ENCODE data around the gene GABRR2. TPM values are rescaled to one million over a fixed set of nuclear protein-coding genes. Genes with fewer than 3 reads are reported as not detected.
"Not testable (repeated sequence)": the region's sequence is repeated elsewhere in the genome, so short reads cannot be mapped to it uniquely, and the experiment has no call there.

Gene GABRR2
- total RNA-seq, 4 donors from 2014 or later: 0.70 to 6.6 (median 2.1) TPM

DNA sequence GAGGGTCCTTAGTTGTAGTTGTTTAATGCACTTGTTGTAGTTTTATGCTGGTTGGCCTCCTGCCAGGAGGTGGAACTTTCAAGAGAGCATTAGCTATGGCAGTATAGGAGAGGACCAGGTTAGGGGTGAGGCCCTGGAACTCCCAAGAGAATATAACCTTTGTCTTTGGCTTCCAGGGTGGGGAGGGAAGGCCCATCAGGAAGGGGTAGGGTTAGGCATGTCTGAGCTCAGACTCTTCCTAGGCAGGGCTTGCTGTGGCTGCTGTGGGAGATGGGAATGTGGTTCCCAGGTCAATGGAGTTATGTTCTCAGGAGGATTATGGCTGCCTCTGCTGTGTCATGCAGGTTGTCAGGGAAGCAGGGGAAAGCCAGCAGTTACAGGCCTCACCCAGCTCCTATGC is 77.9 kb downstream of the GABRR2 start:
- DNase-seq: no peak
- no peaks in the 10 kb centered on the region for H3K27me3 ChIP-seq
- H3K9me3 ChIP-seq: peaks cover 0 to 5% (median 0%) of the 10 kb centered on the region in 4 donors
- H3K36me3 ChIP-seq: no peaks in the 10 kb centered on the region
- H3K4me1 ChIP-seq: no peaks in the 10 kb centered on the region
- H3K4me3 ChIP-seq: no peak overlapping the region
- H3K27ac ChIP-seq: no peak overlapping the region
- TF ChIP-seq POLR2A (IDR thresholded peaks at IDR 0.05): no peak
- TF ChIP-seq, protein P1, sequence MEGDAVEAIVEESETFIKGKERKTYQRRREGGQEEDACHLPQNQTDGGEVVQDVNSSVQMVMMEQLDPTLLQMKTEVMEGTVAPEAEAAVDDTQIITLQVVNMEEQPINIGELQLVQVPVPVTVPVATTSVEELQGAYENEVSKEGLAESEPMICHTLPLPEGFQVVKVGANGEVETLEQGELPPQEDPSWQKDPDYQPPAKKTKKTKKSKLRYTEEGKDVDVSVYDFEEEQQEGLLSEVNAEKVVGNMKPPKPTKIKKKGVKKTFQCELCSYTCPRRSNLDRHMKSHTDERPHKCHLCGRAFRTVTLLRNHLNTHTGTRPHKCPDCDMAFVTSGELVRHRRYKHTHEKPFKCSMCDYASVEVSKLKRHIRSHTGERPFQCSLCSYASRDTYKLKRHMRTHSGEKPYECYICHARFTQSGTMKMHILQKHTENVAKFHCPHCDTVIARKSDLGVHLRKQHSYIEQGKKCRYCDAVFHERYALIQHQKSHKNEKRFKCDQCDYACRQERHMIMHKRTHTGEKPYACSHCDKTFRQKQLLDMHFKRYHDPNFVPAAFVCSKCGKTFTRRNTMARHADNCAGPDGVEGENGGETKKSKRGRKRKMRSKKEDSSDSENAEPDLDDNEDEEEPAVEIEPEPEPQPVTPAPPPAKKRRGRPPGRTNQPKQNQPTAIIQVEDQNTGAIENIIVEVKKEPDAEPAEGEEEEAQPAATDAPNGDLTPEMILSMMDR (IDR thresholded peaks at IDR 0.05): no peak

GRCh38 chr6:89233605-89234004 is 81.5 kb downstream of the GABRR2 start:
- H3K4me1 ChIP-seq, DNase-seq, H3K27me3 ChIP-seq, H3K9me3 ChIP-seq, H3K36me3 ChIP-seq, H3K27ac ChIP-seq, H3K4me3 ChIP-seq: not testable (repeated sequence)

DNA sequence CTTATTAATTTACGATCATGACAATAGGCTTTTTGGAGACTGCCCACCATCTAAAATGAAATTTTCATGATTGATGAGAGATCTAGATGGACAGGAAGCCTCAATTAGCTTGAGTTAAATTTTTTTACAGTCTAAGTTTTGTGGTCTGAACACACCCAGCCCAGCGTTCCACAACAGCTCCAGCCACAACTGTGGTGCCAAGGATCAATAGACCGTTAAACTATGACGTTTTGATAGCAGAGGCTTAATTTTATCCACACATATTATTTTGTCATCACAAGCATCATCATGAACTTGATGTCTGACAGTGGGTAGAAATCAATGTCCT is 92.4 kb downstream of the GABRR2 start:
- Histone ChIP-seq H3K27me3 (no peaks in the 10 kb centered on the region), H3K4me3 (no peak overlapping the region), H3K36me3 (no peaks in the 10 kb centered on the region), H3K4me1 (no peaks in the 10 kb centered on the region), H3K9me3 (no peaks in the 10 kb centered on the region), H3K27ac (no peak overlapping the region)
- TF ChIP-seq, protein P1 (IDR thresholded peaks at IDR 0.05): no peak
- no peak for TF ChIP-seq POLR2A (IDR thresholded peaks at IDR 0.05)
- DNase-seq: no peak

GRCh38 chr6:89221971-89222711 is 93.0 kb downstream of the GABRR2 start:
- Histone ChIP-seq H3K27me3 (no peaks in the 10 kb centered on the region), H3K27ac (no peak overlapping the region), H3K9me3 (no peaks in the 10 kb centered on the region), H3K36me3 (no peaks in the 10 kb centered on the region), H3K4me3 (no peak overlapping the region), H3K4me1 (no peaks in the 10 kb centered on the region)
- no peak for DNase-seq
- no peak for TF ChIP-seq POLR2A (IDR thresholded peaks at IDR 0.05)
- TF ChIP-seq, protein P1 (IDR thresholded peaks at IDR 0.05): no peak

DNA sequence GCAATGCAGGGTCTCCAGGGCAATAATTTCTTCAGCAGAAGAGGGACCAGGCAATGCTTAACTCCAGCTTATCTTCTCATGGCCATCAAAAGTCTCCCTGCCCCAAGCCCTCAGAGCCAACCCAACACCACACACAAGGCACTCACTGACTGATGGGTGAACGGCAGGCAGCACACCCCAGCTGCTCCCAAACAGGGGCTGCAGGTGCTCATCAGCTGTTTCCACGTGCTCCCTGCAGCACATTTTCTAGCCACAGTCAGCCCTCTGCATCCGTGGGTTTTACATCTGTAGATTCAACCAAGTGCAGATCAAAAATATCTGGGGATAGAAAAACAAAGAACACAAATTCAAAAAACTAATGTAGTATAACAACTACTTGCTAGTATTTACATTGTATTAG is 94.0 kb downstream of the GABRR2 start:
- H3K36me3 ChIP-seq: no peaks in the 10 kb centered on the region
- no peak for DNase-seq
- TF ChIP-seq, protein P1 (IDR thresholded peaks at IDR 0.05): no peak
- no peak for TF ChIP-seq POLR2A (IDR thresholded peaks at IDR 0.05)
- no peak overlapping the region for H3K27ac ChIP-seq
- H3K27me3 ChIP-seq: no peaks in the 10 kb centered on the region
- H3K4me3 ChIP-seq: no peak overlapping the region
- H3K4me1 ChIP-seq: no peaks in the 10 kb centered on the region
- no peaks in the 10 kb centered on the region for H3K9me3 ChIP-seq

DNA sequence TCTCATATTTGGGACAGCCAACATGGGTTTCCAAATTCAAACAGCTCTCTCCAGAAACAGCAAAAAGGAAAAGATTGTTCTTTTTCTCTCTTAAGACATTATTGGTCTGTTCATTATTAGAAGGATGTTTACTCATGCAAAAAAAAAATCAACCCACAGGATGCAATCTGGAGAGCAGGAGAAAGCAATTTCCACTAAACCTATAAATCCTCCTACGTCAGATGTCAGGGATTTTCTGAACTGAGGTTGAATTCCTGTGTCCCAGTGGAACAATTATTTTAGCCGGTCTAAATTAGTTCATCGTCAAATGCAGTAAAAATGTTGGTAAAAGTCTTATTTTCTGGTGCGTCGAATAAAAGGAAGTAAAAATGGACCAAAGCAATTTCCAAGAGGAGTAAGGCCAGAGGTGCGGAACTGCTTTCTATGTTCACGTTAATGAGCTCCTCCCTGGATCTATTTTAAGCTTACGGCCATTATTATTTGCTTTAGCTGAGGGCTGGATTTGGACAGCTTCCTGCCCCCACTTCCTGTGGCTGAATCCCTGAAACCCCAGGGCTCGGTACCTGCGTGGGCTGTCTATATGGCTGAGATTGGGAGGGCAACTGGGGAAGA is 97.7 kb downstream of the GABRR2 start, which contains the start of gene GABRR1:
Gene GABRR1, minus strand, starts transcription at position 60 of the 612 bp plus-strand sequence. Its CDS starts 36 bp downstream, at position 24.
- no peak for DNase-seq
- Histone ChIP-seq H3K4me3 (no peak within 1 kb of the TSS), H3K36me3 (no peaks in the 10 kb centered on the region), H3K4me1 (no peaks in the 10 kb centered on the region), H3K9me3 (no peaks in the 10 kb centered on the region), H3K27ac (no peak within 1 kb of the TSS), H3K27me3 (no peaks in the 10 kb centered on the region)
- TF ChIP-seq POLR2A (IDR thresholded peaks at IDR 0.05): no peak
- TF ChIP-seq, protein P1 (IDR thresholded peaks at IDR 0.05): no peak

Measured in Peyer's patch (tissue), 4 donors.